LNCaP clone FGC (cell line): ENCODE measurements around the gene FAM9C.

Source experiments
- DNase-seq: peaks from one replicate; pipeline ENCODE4 v3.0.0-alpha.2; 2011; ENCODE audit warnings: low read depth
- H3K4me3 ChIP-seq: 2 replicates; pipeline ENCODE4 v1.5.1; 2011; ENCODE audit warnings: mild to moderate bottlenecking, low read depth, low read length, control low read depth
- CTCF ChIP-seq: IDR thresholded peaks from 2 replicates; pipeline ENCODE4 v1.5.1; 2012; ENCODE audit warnings: mild to moderate bottlenecking; ENCODE audit not compliant: control insufficient read depth, insufficient read depth; ENCODE audit errors: extremely low read depth

FAM9C gene

GRCh38 chrX:13048280-13048679, 3.9 kb upstream of the FAM9C start:
- no peak for DNase-seq
- H3K4me3 ChIP-seq = no peak overlapping the region
- TF ChIP-seq CTCF = no peak

- TF ChIP-seq CTCF = no peak
- no peak overlapping the region for H3K4me3 ChIP-seq
- DNase-seq = no peak
Observed at GRCh38 chrX:13047759-13048158, 3.3 kb upstream of the FAM9C start.

- no peak for TF ChIP-seq CTCF
- no peak for DNase-seq
- no peak overlapping the region for H3K4me3 ChIP-seq
Observed at GRCh38 chrX:13046141-13046855, 1.9 kb upstream of the FAM9C start.

GRCh38 chrX:13043938-13044337, 482 bp downstream of the FAM9C start:
- no peak for TF ChIP-seq CTCF
- H3K4me3 ChIP-seq = no peak overlapping the region
- no peak for DNase-seq

- H3K4me3 ChIP-seq = no peak overlapping the region
Observed at GRCh38 chrX:13043138-13043537, 1.3 kb downstream of the FAM9C start.

GRCh38 chrX:13036896-13037295, 7.5 kb downstream of the FAM9C start:
- H3K4me3 ChIP-seq = no peak overlapping the region
- no peak for TF ChIP-seq CTCF
- DNase-seq = no peak

More at GRCh38 chrX:13043138-13043537, 1.3 kb downstream of the FAM9C start:
- DNase-seq = no peak
- no peak for TF ChIP-seq CTCF

- TF ChIP-seq CTCF = no peak
- no peak for DNase-seq
- H3K4me3 ChIP-seq = no peak overlapping the region
Observed at GRCh38 chrX:13033193-13033592, 11.2 kb downstream of the FAM9C start.
